Activated effector memory CD4-positive, alpha-beta T cell treated with Interleukin-2 at 50 U/mL for 16 hours (primary cell): ENCODE results near the gene ZDHHC11B.
"Not testable (repeated sequence)": the region's sequence is repeated elsewhere in the genome, so short reads cannot be mapped to it uniquely, and the experiment has no call there.

ENCODE experiments used
- DNase-seq: peaks from one replicate; pipeline ENCODE4 v3.0.0-alpha.2; 2020

The ZDHHC11B gene

GRCh38 chr5:766666-767431 is 17.7 kb downstream of the ZDHHC11B start:
- DNase-seq = no peak

GRCh38 chr5:765948-766631 is 18.4 kb downstream of the ZDHHC11B start:
- DNase-seq = no peak

GRCh38 chr5:763998-764781 is 20.3 kb downstream of the ZDHHC11B start:
- DNase-seq = no peak

GRCh38 chr5:763397-763796 is 21.1 kb downstream of the ZDHHC11B start:
- DNase-seq = no peak

GRCh38 chr5:762996-763395 is 21.5 kb downstream of the ZDHHC11B start:
- DNase-seq = not testable (repeated sequence)

GRCh38 chr5:761854-762710 is 22.4 kb downstream of the ZDHHC11B start:
- no peak for DNase-seq

GRCh38 chr5:761059-761771 is 23.3 kb downstream of the ZDHHC11B start:
- no peak for DNase-seq

GRCh38 chr5:760363-761058 is 24.0 kb downstream of the ZDHHC11B start:
- no peak for DNase-seq

GRCh38 chr5:759781-760362 is 24.7 kb downstream of the ZDHHC11B start:
- no peak for DNase-seq

GRCh38 chr5:759111-759751 is 25.3 kb downstream of the ZDHHC11B start:
- peak; percentile 71 for DNase-seq

- no peak for DNase-seq
Observed at GRCh38 chr5:758698-759053, 25.9 kb downstream of the ZDHHC11B start.

- peak; percentile 54 for DNase-seq
Observed at GRCh38 chr5:757931-758697, 26.4 kb downstream of the ZDHHC11B start.

GRCh38 chr5:757346-757930 is 27.1 kb downstream of the ZDHHC11B start:
- DNase-seq = no peak

- no peak for DNase-seq
Observed at GRCh38 chr5:756865-757345, 27.6 kb downstream of the ZDHHC11B start.

GRCh38 chr5:756171-756570 is 28.4 kb downstream of the ZDHHC11B start:
- no peak for DNase-seq

- DNase-seq = not testable (repeated sequence)
Observed at GRCh38 chr5:754143-754632, 30.3 kb downstream of the ZDHHC11B start.

- not testable (repeated sequence) for DNase-seq
Observed at GRCh38 chr5:753567-754142, 30.9 kb downstream of the ZDHHC11B start.

GRCh38 chr5:752532-753115 is 31.9 kb downstream of the ZDHHC11B start:
- not testable (repeated sequence) for DNase-seq
